Measurements from ENCODE around the gene CLEC2B.
A peak's percentile ranks its signal among the peaks of the same experiment; 100 is the strongest.

The CLEC2B gene

DNA sequence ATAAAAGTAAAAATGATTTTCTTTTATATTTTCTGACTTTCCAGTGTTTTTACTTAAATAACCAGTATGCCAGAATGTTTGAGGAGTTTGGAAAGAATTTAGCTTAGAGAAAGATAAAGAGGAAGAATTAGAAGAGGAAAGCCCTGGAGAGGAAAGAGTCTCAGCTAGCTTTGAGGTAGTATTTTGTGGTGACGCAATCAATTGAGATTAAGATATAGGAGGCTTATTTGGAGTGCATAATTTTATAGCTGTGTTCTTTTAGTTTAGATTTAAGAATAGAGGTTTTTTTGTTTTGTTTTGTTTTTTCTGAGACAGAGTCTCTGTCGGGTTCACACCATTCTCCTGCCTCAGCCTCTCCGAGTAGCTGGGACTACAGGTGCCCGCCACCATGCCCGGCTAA, 18.1 kb downstream of the CLEC2B start:
- peaks cover 42% of the 10 kb centered on the region for H3K36me3 ChIP-seq (ENCODE audit: control insufficient read depth, insufficient read depth, low read length)
- H3K27ac ChIP-seq (ENCODE audit: insufficient read depth, low read length, poor library complexity, severe bottlenecking): no peak overlapping the region
- no peaks in the 10 kb centered on the region for H3K27me3 ChIP-seq (replicated peaks; ENCODE audit: control insufficient read depth, insufficient read depth, low read length, poor library complexity, severe bottlenecking)
- H3K4me1 ChIP-seq (ENCODE audit: control insufficient read depth, insufficient read depth, low read length, poor library complexity, severe bottlenecking): no peaks in the 10 kb centered on the region
- H3K9me3 ChIP-seq (ENCODE audit: control insufficient read depth, low read length): no peaks in the 10 kb centered on the region
- DNase-seq: no peak
- H3K4me3 ChIP-seq (ENCODE audit: insufficient read depth, low read depth, low read length, poor library complexity, severe bottlenecking): no peak overlapping the region

DNA sequence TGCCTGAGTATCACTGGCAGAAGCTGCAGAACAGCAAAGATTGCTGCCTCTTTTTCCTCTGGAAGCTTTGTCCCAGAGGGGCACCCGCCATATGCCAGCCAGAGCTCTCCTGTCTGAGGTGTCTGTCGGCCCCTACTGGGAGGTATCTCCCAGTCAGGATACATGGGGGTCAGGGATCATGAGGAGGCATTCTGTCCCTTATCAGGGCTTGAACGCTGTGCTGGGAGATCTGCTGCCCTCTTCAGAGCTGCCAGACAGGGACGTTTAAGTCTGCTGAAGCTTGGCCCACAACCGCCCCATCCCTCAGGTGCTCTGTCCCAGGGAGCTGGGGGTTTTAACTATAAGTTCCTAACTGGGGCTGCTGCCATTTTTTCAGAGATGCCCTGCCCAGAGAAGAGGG, 20.3 kb downstream of the CLEC2B start:
- Histone ChIP-seq H3K27me3 (replicated peaks; ENCODE audit: control insufficient read depth, insufficient read depth, low read length, poor library complexity, severe bottlenecking) (no peaks in the 10 kb centered on the region), H3K4me3 (ENCODE audit: insufficient read depth, low read depth, low read length, poor library complexity, severe bottlenecking) (no peak overlapping the region), H3K36me3 (ENCODE audit: control insufficient read depth, insufficient read depth, low read length) (peaks cover 24% of the 10 kb centered on the region), H3K9me3 (ENCODE audit: control insufficient read depth, low read length) (no peaks in the 10 kb centered on the region), H3K4me1 (ENCODE audit: control insufficient read depth, insufficient read depth, low read length, poor library complexity, severe bottlenecking) (no peaks in the 10 kb centered on the region), H3K27ac (ENCODE audit: insufficient read depth, low read length, poor library complexity, severe bottlenecking) (no peak overlapping the region)
- no peak for DNase-seq

DNA sequence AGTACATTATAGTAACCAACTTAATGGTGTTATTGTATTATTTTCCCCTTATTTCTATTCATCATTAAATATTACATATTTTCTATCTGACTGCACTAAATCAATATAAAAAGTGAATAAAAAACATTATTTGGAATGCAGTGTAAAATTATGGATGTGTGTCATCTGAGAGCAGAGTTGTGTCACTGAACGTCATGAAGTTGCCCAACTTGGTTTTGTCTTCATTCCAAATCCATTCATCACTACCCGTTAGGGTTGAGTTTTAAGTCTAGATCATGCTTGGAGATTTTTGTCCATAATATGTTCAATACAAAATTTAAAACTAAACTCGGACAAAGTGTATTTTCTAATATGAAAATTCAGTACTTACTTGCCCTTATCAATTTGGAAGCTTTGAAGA, 25.7 kb downstream of the CLEC2B start:
- Histone ChIP-seq H3K27ac (ENCODE audit: insufficient read depth, low read length, poor library complexity, severe bottlenecking) (no peak overlapping the region), H3K27me3 (replicated peaks; ENCODE audit: control insufficient read depth, insufficient read depth, low read length, poor library complexity, severe bottlenecking) (no peaks in the 10 kb centered on the region), H3K9me3 (ENCODE audit: control insufficient read depth, low read length) (no peaks in the 10 kb centered on the region), H3K36me3 (ENCODE audit: control insufficient read depth, insufficient read depth, low read length) (no peaks in the 10 kb centered on the region), H3K4me3 (ENCODE audit: insufficient read depth, low read depth, low read length, poor library complexity, severe bottlenecking) (no peak overlapping the region), H3K4me1 (ENCODE audit: control insufficient read depth, insufficient read depth, low read length, poor library complexity, severe bottlenecking) (no peaks in the 10 kb centered on the region)
- DNase-seq: no peak

DNA sequence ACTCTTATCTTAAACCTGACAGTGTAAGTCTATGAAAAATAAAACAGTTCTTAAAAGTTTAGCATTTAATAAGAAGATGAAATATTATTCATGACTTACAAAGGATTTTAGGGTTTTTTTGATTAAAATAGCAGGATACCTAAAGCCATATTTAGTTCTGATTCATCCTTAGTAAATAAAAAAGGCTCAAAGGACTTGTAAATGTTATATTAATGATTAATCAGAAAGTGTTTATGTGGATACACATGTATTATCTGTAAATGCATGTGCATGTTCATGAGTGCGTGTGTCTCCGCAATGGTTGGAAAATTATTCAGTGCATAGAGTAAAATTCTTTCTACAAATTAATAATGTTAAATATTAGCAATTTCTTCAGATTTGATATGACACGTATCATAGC, 37.4 kb downstream of the CLEC2B start:
- H3K27me3 ChIP-seq (replicated peaks; ENCODE audit: control insufficient read depth, insufficient read depth, low read length, poor library complexity, severe bottlenecking): no peaks in the 10 kb centered on the region
- H3K36me3 ChIP-seq (ENCODE audit: control insufficient read depth, insufficient read depth, low read length): no peaks in the 10 kb centered on the region
- no peaks in the 10 kb centered on the region for H3K9me3 ChIP-seq (ENCODE audit: control insufficient read depth, low read length)
- no peak overlapping the region for H3K27ac ChIP-seq (ENCODE audit: insufficient read depth, low read length, poor library complexity, severe bottlenecking)
- no peak for DNase-seq
- H3K4me3 ChIP-seq (ENCODE audit: insufficient read depth, low read depth, low read length, poor library complexity, severe bottlenecking): no peak overlapping the region
- H3K4me1 ChIP-seq (ENCODE audit: control insufficient read depth, insufficient read depth, low read length, poor library complexity, severe bottlenecking): no peaks in the 10 kb centered on the region

DNA sequence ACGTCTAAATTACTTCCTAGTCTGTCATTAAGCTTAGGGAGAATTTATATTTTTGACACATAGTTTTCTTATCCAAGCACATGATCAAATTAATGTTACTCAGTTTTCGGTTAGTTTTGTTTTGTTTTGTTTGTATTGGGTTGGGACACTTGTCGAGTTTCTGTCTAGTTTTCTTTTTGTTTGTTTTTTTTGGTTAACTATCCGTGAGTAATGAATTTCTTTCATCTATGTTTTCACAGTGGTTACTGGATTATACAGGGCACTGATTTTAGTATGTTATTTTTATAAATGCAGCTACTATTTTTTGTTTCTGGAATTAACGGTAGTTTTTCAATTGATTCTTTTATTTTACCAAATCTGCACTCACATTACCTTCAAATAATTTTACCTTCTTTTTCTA, 39.2 kb downstream of the CLEC2B start:
- H3K27me3 ChIP-seq (replicated peaks; ENCODE audit: control insufficient read depth, insufficient read depth, low read length, poor library complexity, severe bottlenecking): no peaks in the 10 kb centered on the region

DNA sequence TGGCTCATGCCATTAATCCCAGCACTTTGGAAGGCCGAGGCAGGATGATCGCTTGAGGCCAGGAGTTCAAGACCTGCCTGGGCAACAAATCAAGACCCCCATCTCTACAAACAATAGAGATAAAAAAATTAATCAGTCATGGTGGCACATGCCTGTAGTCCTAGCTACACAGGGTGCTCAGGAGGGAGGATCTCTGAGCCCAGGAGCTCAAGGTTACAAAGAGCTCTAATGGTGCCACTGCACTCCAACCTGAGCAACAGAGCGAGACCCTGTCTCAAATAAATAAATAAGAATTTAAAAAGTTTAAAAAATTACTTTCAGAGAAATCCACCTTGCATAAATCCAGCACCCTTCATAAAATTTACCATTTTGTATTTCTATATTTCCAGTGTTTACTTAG, 39.7 kb downstream of the CLEC2B start:
- Histone ChIP-seq H3K27me3 (replicated peaks; ENCODE audit: control insufficient read depth, insufficient read depth, low read length, poor library complexity, severe bottlenecking) (no peaks in the 10 kb centered on the region), H3K9me3 (ENCODE audit: control insufficient read depth, low read length) (no peaks in the 10 kb centered on the region), H3K4me1 (ENCODE audit: control insufficient read depth, insufficient read depth, low read length, poor library complexity, severe bottlenecking) (no peaks in the 10 kb centered on the region), H3K27ac (ENCODE audit: insufficient read depth, low read length, poor library complexity, severe bottlenecking) (no peak overlapping the region), H3K4me3 (ENCODE audit: insufficient read depth, low read depth, low read length, poor library complexity, severe bottlenecking) (no peak overlapping the region), H3K36me3 (ENCODE audit: control insufficient read depth, insufficient read depth, low read length) (no peaks in the 10 kb centered on the region)
- no peak for DNase-seq

More for the DNA sequence above, 39.2 kb downstream of the CLEC2B start:
- H3K4me3 ChIP-seq (ENCODE audit: insufficient read depth, low read depth, low read length, poor library complexity, severe bottlenecking): no peak overlapping the region
- no peaks in the 10 kb centered on the region for H3K4me1 ChIP-seq (ENCODE audit: control insufficient read depth, insufficient read depth, low read length, poor library complexity, severe bottlenecking)
- no peaks in the 10 kb centered on the region for H3K9me3 ChIP-seq (ENCODE audit: control insufficient read depth, low read length)
- no peak overlapping the region for H3K27ac ChIP-seq (ENCODE audit: insufficient read depth, low read length, poor library complexity, severe bottlenecking)
- no peak for DNase-seq
- no peaks in the 10 kb centered on the region for H3K36me3 ChIP-seq (ENCODE audit: control insufficient read depth, insufficient read depth, low read length)

DNA sequence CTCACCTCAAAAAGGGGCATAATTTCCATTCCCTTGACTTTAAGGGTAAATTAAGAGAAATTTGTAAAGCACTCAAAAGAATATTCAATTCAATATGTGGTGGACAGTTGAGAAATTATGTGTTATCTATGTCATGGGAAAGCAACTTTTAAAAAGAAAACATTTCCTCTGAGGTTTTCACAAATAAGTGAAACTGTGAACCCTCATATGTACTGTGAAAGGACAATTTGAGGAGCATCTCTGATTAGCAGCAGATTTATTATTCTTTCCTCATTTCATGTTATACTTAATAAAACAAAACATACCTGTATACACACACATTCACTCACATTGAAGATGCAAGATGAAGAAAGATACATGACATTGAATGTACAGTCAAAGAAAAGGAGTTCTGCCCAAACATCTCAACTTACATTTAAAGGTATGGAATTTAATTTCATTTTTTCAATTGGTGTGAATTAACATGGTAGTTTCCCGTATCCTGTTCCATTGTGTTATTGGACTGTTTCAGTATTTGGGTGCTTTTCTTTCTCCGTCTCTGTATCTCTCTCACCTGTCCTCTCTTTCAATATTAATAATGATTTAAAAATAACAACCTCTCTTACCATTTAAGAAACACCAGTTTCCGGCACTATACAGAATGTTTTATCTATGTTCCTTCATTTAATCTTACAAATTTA, 41.8 kb downstream of the CLEC2B start, which contains the start of gene KLRF1:
KLRF1 (plus strand) TSS at position 273 of the 680 bp plus-strand sequence; CDS start at position 337, 64 bp downstream.
- Histone ChIP-seq H3K4me3 (ENCODE audit: insufficient read depth, low read depth, low read length, poor library complexity, severe bottlenecking) (no peak within 1 kb of the TSS), H3K9me3 (ENCODE audit: control insufficient read depth, low read length) (no peaks in the 10 kb centered on the region), H3K27me3 (replicated peaks; ENCODE audit: control insufficient read depth, insufficient read depth, low read length, poor library complexity, severe bottlenecking) (no peaks in the 10 kb centered on the region), H3K36me3 (ENCODE audit: control insufficient read depth, insufficient read depth, low read length) (no peaks in the 10 kb centered on the region), H3K27ac (ENCODE audit: insufficient read depth, low read length, poor library complexity, severe bottlenecking) (no peak within 1 kb of the TSS), H3K4me1 (ENCODE audit: control insufficient read depth, insufficient read depth, low read length, poor library complexity, severe bottlenecking) (no peaks in the 10 kb centered on the region)
- DNase-seq: no peak

DNA sequence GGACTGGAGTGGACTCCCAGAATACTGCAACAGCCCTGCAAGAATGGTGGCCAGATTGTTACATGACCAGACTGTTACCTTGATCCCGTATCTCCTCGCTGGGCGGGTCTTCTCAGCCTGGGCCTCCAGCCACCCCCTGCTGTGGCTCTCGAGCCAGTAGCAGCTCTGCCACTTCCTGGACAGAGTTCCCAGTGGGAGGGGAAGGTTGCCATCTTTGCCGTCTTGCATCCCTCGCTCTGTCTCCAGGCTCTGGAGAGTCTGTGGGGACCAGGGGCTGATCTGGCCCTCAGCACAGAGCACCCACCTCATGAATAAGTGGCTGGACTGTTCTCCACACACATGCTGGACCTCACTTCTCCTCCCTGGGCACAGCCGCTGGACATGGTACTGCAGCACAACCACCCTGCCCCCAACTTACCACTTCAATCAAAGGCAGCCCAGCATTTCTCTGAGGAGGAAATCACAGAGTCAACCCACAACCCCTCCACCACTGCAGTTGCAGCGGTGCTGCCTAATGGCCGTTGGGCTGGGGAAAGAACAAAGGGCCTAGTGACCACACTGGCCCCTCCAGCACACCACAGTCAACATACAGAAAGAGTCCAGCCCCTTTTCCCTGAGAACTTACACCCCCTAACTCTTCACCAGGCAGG, 48.7 kb downstream of the CLEC2B start:
- H3K27me3 ChIP-seq (replicated peaks; ENCODE audit: control insufficient read depth, insufficient read depth, low read length, poor library complexity, severe bottlenecking): no peaks in the 10 kb centered on the region
- H3K4me3 ChIP-seq (ENCODE audit: insufficient read depth, low read depth, low read length, poor library complexity, severe bottlenecking): no peak overlapping the region
- H3K9me3 ChIP-seq (ENCODE audit: control insufficient read depth, low read length): no peaks in the 10 kb centered on the region
- H3K27ac ChIP-seq (ENCODE audit: insufficient read depth, low read length, poor library complexity, severe bottlenecking): no peak overlapping the region
- DNase-seq: no peak
- H3K36me3 ChIP-seq (ENCODE audit: control insufficient read depth, insufficient read depth, low read length): no peaks in the 10 kb centered on the region
- no peaks in the 10 kb centered on the region for H3K4me1 ChIP-seq (ENCODE audit: control insufficient read depth, insufficient read depth, low read length, poor library complexity, severe bottlenecking)

DNA sequence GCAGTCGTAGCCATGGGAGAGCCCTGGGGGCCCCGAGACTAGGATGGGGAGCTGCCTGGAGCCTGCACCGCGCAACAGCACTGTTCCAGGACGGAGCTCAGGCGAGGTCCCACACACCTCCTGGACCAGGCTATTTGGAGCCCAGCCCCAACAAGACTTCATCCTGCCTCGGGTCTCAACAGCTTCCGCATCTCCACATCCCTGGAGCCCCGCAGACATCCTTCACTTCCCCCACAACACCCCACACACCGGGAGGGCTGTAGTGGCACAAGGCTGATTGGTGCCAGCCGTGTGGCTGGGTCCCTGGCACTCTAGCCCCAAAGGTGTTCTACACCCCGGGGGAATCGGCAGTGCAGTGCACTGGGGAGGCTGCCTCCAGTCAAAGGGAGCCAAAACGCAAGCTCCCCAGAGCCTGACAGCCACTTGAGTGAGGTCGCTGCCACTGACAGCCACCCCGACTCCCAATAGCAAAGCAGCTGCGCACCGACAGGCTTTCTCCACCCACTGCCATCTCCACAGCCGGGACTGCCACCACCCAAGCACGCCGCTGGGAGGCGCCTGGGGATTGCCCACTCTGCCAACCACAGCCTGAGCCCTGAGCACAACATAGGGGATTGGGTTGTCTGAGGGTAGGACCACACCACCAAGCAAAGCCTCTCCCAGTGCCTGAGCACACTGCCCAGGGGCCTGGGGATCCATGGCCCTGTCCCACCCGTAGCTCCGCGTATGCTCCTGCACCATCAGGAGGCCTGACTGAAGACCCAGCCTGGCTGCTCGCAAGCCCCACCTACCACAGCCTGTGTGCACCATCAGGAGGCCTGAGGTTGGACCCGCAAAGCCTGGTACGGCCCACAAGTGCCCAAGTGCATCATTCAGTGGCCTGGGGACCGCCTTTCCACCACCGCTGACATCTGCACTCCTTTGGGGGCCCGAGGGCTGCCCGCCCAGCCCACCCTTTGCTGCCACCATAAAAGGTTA, 55.0 kb downstream of the CLEC2B start:
- H3K4me1 ChIP-seq (ENCODE audit: control insufficient read depth, insufficient read depth, low read length, poor library complexity, severe bottlenecking): peaks cover 8% of the 10 kb centered on the region
- peak; percentile 72 to 79 (median 77) for DNase-seq
- H3K9me3 ChIP-seq (ENCODE audit: control insufficient read depth, low read length): no peaks in the 10 kb centered on the region
- peak overlapping the region; percentile 51 for H3K4me3 ChIP-seq (ENCODE audit: insufficient read depth, low read depth, low read length, poor library complexity, severe bottlenecking)
- no peak overlapping the region for H3K27ac ChIP-seq (ENCODE audit: insufficient read depth, low read length, poor library complexity, severe bottlenecking)
- H3K27me3 ChIP-seq (replicated peaks; ENCODE audit: control insufficient read depth, insufficient read depth, low read length, poor library complexity, severe bottlenecking): no peaks in the 10 kb centered on the region
- no peaks in the 10 kb centered on the region for H3K36me3 ChIP-seq (ENCODE audit: control insufficient read depth, insufficient read depth, low read length)
